Endometrial microvascular endothelial cells (primary cell): Measurements from ENCODE around the gene RNH1. TPM values are rescaled to one million over a fixed set of nuclear protein-coding genes. Genes with fewer than 3 reads are reported as not detected.

Source experiments
- in situ Hi-C: cut with HindIII; loops from 2 replicates; pipeline ENCODE4 v1.10.0; 2017; ENCODE audit warnings: low sequenced_read_pairs, low pct_unique_long_range_greater_than_20kb; ENCODE audit errors: inconsistent ontology term
- total RNA-seq: library from RNA; depleted of rRNA; stranded (reverse); fragments of >200 nt; gene quantifications from one replicate; pipeline ENCODE4 v1.2.3, GENCODE V29; 2015; ENCODE audit errors: inconsistent ontology term

Gene RNH1
- 278 TPM for total RNA-seq

DNA sequence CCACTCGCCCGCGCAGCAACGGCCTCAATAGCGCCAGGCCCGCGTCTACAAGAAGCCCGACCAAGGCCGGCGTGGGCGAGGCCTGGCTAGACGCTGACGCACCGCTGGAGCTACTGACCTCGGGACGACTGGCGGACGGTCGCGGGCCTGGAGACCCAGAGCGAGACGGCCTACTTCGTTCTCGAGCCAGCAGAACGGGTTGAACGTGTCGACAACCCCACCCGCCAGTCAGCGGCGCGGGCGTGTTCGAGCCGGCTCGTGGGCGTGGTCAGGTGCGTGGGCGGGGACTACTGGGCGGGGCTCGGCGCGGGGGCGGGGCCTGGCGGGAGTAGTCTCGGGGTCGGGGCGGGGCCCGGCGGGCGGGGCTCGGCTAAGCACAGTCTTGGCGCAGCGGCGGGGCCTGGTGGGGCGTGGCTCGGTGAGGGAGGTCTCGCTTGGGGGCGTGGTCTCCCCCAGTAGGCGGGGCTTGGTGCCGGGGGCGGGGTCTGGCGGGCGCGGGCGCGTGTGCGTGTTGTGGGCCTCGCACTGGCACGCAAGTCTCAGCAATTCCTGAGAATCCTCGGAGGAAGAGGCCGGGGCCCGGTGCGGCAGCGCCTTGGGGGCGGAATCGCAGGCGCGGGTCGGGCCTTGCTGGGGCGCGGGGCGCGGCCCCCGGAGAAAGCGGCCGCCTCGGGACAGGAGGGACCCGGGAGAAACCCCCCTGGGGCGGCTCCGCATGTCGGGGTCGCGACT lies at the start of gene RNH1:
Gene RNH1 (minus strand): TSS at position 248 of the 732 bp plus-strand sequence. CDS start 5,080 bp downstream, outside the sequence.
- in situ Hi-C loops: no loop called here

DNA sequence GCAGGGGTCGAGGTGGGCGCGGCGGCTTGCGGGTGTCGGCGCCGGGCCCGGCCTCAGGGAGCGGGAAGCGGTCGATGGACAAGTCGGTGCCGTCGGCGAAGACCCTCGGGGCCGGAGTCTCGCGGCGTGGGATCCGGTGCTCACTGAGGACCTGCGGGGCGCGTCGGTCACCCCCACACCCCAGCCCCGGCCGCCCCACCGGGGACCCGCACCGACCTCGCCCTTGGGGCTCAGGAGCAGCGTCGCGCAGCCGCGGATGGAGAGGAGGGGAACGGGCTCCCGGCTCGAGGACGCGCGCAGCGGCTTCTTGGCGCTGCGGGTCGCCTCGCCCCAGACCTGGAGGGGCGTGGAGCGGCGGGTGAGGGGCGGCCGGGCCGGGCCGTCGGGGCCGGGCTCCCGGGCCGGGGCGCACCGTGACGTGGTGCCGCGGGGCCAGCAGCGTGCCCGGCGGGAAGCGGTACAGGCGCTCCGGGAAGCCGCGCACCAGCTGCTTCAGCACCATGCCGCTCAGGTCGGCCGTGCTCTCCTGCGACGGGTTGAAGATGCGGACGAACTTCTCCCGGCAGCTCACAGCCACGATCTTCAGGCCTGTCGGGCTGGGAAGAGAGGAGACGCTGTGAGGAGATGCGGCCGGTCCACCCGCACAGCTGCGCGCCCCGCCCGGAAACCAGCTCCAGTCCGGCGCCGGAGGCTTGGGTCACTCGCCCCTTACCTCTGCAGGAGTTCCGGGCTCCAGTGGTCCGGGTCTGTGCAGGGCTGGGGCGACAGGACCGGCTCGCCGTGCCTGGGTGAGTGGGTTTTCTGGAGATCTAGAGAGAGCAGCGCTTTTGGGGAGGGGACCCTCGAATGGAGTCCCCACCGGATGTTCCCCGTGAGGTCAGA lies 49.0 kb upstream of the RNH1 start:
- in situ Hi-C loops: no loop called here

GRCh38 chr11:555227-555779 lies 48.3 kb upstream of the RNH1 start:
- in situ Hi-C loops: no loop called here

DNA sequence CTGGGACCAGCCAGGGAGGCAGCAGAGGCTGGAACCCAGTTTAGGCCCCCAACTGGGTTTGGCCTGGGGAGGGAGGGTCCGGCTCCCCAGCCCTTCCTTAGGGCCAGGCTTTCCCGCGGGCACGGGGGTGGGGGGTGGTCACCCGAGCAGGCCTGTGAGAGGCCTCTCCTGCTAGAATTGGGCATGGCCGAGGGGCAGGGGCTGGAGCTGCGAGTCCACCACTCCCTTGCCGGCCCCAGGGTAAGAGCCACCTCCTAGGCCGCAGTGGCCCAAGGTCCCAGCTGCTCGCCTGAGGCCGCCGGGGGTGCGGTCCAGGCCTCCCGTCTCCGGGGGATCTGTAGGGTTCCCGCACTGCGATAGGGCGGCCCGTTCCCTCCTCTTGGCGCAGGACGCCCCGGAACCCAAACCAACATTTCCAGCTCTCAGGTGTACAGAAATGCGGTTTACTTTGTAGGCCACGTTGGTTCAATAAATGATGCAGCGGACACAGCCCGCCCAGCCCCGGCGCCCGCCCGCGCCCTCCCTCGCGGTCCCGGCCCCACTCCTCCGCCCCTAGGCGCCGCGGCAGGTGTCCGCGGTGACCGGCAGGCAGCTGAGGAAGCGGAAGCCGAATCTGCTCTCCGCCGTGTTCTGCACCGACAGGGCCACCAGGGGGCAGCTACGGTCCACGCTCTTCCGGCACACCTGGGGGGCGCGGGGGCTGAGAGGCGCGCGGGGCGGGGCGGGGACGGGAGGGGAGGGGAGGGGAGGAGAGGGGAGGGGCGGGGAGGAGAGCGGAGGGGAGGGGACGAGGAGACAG lies 47.6 kb upstream of the RNH1 start:
- in situ Hi-C loops: no loop called here

DNA sequence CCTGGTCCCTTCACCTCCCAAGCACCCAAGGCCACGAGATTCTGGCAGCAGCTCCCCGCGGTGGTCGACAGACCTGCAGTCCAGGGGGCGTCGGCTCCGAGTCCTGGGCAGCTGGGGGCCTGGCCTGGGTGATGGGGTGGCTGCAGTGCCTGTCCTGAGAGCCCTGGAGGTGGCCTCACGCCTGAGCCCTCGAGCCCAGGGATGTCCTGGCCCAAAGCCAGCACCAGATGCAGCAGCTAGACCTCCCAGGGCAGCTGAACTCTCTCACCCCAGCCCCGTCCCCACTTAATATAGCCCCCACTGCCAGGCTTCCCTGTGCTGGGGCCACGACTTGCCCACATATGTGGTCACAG lies 46.9 kb upstream of the RNH1 start:
- in situ Hi-C loops: no loop called here

DNA sequence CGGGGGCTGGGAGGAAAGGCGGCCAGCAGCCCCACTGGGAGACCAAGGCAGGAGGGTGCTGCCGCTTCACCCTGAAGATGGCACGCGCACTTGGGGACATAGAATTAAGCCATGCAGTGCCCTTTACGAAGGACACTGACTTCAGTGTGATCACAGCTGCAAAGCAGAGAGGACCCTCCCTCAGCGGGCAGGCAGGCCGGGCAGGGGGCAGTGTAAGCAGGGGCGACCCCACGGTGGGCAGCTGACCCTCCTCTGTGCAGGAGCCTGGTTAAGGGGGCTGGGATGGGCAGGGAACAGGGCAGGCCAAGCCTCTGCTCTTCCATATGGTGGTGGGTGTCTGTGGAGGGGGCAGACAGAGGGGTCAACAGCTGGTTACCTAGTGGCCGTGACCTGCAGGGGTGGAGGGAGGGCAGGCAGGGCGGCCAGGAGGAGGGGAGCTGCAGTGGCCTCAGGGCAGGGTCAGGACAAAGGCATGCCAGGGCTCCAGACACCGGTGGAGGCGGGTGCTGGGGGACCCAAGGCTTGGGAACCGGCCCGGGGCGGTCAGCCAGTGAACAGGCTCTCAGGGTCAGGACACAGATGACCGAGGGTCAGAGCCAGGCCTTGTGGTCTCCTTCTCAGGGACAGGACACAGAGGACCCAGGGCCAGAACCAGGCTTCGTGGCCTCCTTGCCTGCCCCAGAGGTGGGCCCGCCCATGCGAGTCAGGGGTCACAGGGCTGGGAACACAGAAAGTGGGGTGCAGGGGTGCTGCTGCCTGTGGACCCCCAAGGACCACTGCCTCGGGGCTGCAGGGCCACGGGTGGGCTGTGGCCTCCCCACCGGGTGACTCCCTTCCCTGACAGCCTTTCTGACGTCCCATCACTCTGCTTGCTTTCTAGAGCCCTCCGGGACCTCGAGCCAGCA lies 46.3 kb upstream of the RNH1 start:
- in situ Hi-C loops: no loop called here

DNA sequence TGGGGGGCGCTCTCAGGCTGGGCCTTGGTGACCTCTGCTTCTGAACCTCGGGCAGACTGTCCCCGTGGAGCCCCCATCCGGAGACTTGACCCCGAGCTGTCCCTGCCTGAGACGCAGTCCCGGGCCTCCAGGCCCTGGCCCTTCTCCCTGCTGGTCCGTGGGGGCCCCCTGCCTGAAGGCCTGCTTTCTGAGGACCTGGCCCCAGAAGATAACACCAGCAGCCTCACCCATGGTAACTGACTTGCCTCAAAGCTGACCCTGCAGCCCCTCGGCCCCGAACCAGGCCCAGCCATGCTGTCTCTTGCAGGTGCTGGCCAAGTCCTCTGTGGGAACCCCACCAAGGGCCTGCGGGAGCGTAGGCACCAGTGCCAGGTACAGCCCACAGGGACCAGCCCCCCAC lies 44.6 kb upstream of the RNH1 start:
- in situ Hi-C loops: no loop called here

- in situ Hi-C loops: no loop called here
These were observed 44.1 kb upstream of the RNH1 start for GRCh38 chr11:551131-551530.

DNA sequence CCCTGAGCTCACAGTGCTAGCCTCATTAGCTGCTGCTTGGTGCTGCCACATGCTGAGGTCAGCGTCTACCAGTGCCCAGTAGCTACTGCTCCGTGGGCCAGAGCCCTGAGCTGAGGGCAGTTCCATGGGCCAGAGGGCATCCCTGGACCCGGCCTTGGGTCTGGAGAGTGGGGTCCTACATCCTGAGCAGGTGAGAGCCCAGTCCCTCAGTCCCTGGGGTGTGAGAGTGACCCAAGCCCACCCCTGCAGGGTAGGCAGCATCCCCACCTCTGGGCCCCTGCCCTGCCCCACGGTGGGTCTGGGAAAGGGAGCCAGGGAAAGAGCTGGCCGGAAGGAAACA lies 43.7 kb upstream of the RNH1 start:
- in situ Hi-C loops: no loop called here

DNA sequence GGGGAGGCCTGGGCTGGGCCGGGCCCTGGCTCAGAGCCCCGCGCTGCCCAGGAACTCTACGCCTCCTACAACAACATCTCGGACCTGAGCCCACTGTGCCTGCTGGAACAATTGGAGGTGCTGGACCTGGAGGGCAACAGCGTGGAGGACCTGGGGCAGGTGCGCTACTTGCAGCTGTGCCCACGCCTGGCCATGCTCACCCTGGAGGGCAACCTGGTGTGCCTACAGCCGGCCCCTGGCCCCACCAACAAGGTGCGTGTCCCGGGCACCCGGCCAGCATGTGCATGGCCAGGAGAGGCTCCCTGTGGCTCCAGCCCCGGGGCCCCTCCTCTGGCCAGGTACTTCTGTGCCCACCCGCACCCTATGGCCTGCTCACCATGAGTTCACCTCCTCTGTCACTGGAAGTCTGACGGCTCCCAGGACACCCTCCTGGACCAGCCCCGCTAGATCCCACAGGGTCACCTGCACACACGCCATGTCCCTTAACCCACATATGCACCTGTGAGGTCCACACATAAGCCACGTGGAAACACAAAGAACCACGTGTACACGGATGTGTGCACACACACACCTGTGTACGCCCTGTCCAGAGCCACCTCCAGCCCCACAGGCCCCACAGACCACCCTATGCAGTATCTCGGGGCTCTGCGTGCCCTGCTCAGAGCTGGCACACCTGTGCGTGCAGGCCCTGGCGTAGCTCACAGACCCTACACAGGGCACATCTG lies 43.1 kb upstream of the RNH1 start:
- in situ Hi-C loops: no loop called here

DNA sequence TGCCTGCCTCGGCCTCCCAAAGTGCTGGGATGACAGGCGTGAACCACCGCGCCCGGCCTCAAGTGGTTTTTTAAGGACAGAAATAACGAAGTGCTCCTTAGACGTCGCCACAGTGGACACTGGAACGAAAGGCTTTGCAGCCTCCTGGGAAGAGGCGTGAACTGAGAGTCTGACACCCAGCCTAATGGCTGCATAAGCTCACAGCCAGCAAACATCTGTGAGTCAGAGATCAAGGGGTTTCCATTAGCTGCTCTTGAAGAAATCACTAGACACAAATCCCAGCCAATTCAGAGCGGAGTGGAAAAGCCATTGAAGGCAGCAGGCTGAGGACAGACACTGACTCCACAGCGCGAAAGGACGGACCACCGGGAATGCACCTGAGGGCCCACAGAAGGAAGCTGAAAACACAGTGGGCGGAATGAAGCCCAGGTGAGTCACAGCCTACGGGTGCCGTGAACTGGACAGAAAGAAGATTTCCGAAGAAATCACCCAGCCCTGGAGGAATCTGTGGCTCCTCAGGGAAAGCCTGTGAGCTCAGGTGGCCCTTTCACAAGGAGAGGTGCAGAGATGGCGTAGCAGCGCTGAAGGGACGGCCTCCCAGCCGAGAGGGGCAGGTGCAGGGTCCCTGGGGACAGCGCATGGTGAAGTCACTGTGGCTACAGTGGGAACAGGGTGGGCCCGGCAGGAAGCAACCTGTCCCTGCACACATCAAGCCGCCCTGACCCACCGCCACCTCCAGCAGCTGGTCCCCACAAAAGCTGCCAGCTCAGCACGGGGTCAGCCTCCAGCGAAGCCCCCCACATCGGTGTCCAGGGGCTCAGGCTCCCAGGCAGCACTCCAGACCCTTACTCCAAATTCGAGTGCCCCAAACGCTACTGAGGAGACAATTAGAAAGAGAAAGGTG lies 41.9 kb upstream of the RNH1 start:
- in situ Hi-C loops: no loop called here

- in situ Hi-C loops: no loop called here
These were observed 38.1 kb upstream of the RNH1 start for GRCh38 chr11:545171-545570.

GRCh38 chr11:544817-545166 lies 37.8 kb upstream of the RNH1 start:
- in situ Hi-C loops: no loop called here

GRCh38 chr11:541433-541885 lies 34.4 kb upstream of the RNH1 start:
- in situ Hi-C loops: no loop called here

DNA sequence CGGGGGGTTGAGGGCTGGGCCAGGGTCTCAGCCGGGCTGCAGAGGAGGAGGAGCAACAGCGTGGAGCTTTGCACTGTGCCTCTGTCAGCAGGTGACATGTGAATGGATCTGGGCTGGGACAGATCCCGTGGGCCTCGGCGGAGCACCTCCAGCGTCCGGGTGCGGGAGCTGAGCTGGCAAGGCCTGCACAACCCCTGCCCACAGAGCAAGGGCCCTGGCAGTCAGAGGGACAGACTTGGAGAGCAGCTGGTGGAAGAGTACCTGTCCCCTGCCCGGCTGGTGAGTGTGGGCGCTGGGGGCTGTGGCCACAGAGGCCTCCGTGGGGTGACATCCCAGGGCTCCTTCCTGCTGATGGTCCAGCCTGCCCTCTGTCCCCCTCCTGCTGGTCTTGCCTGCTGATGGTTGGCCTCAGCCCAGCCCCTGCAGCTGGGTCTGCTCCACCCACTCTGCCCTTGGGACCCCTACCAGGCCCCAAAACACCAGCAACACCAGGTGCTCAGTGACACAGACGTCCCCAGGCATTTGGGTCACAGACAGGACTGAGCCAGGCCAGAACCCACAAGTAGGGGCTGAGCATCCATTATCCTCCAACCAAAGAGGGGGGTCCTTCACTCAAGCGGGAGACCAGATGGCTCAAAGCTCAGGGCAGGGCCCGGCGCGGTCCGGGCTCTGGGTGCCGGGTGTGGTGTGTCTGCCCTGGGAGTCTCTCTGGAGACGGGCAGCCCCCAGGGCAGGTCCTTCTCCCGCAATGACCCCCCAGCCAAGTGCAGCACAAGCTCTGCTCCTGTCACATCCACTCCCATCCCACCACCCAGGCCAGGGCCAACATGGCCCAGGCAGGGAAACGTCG lies 33.8 kb upstream of the RNH1 start:
- in situ Hi-C loops: no loop called here

DNA sequence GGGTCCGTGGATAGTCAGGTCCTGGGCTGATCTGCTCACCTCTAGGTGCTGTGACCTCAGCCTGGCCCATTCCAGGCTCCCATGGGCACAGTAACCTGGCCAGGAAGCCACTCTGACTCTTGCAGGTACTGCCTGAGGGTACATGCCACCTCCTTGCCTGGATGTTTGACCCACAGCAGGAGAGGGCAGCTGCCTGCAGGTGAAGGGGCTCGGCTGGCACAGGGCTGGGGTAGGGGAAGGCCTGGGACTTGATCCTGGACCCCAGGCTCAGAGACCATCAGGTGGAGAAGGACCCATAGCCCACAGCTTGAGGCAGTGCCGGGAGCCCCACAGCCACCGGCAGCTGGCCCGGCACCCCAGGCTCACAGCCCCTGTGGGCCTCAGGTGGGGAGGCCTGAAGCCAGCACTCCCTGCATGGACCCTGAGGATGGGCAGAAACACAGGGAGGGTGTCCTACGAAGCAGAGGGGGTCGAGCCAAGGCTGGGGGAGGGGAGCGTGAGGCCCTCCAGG lies 33.0 kb upstream of the RNH1 start:
- in situ Hi-C loops: no loop called here
